SHP77 treated with DMSO at 0.1 percent for 48 hours (cell line): Measurements from ENCODE around the gene TMEFF2.
"Not testable (repeated sequence)": the region's sequence is repeated elsewhere in the genome, so short reads cannot be mapped to it uniquely, and the experiment has no call there.

ENCODE experiments used
- DNase-seq: peaks from one replicate; lab custom pipeline; 2025; lab: John Stamatoyannopoulos, UW

Gene TMEFF2

DNA sequence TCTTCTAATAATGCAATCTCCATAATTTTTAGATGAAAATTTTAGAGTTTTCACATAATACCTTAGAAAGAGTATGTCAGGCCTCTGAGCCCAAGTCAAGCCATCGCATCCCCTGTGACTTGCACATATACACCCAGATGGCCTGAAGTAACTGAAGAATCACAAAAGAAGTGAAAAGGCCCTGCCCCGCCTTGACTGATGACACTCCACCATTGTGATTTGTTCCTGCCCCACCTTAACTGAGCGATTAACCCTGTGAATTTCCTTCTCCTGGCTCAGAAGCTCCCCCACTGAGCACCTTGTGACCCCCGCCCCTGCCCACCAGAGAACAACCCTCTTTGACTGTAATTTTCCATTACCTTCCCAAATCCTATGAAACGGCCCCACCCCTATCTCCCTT lies 64.4 kb downstream of the TMEFF2 start:
- DNase-seq, result not testable (repeated sequence)

- no peak for DNase-seq
These were observed 66.1 kb downstream of the TMEFF2 start for GRCh38 chr2:192128655-192129054.

GRCh38 chr2:192127434-192127833 lies 67.3 kb downstream of the TMEFF2 start:
- no peak for DNase-seq

DNA sequence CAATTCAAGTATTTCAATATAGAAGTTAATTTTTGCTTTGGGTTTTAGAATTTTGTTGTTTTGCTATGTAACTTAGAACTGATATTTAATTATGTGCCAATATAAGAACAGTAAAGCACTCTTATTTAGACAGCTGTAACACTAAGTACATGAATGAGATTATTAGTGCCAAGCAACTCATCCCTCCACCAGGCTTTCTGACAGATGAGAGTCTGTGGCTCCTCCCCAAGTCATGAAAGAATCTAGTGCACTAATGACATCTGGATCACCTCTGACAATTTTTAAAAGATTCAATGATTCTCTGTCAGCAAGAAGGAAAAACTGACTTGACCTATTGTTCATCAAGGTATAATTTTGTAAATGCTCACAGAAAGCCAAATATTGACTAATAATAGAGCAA lies 67.8 kb downstream of the TMEFF2 start:
- no peak for DNase-seq

GRCh38 chr2:192126426-192126825 lies 68.3 kb downstream of the TMEFF2 start:
- DNase-seq, result no peak

DNA sequence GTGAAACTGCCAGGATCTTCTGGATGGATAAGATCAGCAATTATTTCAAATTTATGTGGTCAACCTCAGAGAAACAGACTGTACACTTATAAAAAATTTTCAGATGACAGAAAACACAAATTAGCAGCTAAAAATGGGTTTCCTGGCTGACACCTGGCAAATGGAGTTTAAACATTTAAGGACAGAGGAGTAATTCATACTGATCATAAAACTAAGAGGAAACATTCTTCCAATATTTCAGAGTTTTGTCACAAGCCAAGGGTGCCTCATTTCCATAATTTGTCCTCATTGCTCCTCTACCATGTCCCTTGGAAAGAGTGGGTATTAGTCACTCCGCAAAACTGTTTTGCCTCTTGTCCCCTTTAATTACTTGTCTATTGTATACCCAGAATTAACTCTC lies 70.2 kb downstream of the TMEFF2 start:
- no peak for DNase-seq

- DNase-seq, result no peak
These were observed 70.9 kb downstream of the TMEFF2 start for GRCh38 chr2:192123847-192124246.

DNA sequence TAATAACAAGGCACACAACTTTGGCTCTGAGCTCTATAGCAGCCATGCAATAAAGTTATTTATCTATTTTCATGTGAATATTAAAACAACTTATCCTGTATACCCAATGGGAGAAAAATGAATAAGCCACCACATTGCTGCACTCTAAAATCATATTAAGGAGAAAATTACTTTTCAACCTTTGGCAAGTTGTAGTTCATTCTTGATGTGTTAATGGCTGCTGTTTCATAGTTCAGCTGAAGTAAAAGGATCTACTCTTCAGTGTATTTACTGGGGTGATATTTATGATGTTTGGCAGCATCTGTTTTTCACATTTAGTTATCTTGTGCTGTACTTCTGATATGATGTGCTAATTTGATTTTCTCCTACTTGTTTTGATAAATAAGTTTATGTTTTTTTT lies 71.8 kb downstream of the TMEFF2 start:
- no peak for DNase-seq

- DNase-seq, result no peak
These were observed 72.6 kb downstream of the TMEFF2 start for GRCh38 chr2:192122141-192122540.

DNA sequence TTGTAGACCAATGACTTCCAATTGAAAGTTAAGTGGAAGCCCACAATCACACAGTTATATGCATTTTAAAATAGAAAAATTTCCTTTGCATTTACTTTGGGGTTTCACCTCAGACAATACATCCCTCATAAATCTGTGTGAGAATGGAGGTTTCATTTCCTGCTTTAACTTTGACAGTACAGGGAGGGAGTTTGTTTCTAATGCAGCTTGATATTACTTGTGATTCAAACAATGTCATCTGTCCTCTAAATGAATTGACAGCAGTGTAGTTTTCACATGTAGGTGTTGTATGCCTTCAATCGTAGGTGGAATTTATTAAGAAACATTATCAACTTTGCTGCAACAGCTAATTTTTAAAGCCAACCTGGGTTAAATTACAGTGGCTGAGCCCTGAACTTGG lies 75.2 kb downstream of the TMEFF2 start:
- DNase-seq, result no peak

DNA sequence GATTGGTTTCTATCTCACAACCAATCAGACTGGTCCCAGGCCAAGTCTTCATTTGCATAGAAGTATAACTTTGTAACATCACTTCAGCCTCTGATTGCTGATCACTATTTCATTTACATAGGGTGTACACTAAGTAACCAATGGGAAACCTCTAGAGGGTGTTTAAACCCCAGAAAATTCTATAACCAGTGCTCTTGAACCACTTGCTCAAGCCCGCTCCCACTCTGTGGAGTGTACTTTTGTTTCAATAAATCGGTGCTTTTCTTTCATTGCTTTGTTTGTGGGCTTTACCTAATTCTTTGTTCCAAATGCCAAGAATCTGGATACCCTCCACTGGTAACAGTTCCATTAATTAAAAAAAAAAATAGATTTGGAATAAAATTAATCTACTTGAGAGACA lies 77.0 kb downstream of the TMEFF2 start:
- no peak for DNase-seq

DNA sequence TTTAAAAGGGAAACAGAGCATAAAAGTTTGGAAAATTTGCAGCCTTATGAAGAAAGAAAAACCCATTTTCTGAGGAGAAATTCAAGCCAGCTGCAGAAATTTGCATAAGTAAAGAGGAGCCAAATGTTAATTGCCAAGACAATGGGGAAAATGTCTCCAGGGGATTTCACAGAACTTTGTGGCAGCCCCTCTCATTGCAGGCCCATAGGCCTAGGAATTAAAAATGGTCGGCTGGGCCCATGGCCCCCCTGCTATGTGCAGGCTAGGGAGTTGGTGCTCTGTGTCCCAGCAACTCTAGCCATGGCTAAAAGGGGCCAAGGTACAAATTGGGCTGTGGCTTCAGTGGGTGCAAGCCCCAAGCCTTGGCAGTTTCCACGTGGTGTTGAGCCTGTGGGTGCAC lies 83.2 kb downstream of the TMEFF2 start:
- not testable (repeated sequence) for DNase-seq

DNA sequence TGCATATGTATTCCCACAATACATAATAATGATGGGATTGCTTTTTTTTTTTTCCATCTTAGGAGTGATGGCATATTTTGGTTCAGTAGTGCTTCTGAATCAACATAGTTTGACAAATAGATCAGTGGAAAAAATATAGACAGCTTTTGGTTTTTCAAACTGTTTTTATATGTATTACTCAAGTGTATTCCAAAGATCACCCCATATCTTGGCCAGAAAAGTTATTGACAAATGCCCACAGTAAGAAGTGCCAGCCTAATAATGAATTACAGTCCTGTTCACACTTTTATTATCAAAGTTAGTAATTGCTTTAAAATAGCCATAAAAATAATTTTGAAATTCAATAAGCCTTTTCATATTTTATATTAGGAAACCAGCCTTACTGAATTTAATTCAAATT lies 95.0 kb downstream of the TMEFF2 start:
- DNase-seq, result no peak

DNA sequence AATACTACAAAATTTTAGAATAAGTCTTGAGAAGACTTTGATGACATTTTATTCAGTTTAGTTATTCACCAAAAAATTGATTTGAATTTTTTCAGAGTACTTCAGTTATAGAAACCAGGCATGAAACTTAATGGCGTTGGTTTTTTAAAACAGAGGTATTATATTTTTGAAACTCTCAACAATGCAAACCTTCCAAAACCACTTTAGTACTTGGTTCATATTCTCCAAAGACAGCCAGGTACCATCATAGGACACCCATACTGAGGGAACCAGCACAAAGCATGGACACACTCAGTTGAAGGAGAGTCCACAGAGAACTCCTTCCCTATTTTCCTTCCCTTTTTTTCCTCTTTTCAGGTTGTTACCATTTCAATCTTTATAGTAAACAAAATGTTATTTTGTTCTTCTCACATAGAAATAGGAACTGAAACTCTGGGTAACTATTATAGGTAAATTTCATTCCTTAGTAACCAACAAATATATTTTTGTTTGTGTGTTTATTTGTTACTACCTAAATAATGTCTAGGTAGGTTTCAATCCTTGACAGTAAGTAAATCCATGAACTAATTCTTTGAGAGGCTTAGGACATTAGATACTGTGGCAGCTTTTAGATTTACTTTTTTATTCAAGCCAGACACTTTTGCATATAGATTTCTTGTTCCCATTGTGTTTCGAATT lies 95.8 kb downstream of the TMEFF2 start:
- no peak for DNase-seq

DNA sequence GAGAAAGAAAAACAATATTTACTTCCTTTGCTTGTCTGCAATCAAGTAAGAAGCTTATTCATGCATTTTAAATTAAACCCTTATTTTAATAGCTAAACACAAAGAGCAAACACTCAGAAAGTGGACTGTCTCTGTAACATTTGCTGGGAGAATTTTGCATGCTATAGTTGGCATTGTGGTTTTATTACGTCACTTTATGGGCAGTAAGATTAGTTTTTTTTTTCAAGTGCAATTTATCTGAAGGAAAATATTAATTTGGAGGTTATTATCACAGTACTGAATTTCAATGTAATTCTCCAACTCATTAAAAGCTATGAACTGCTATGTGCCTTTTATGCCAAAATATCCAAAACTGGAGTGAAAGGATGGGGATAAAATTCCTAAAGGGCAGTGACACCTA lies 103.3 kb downstream of the TMEFF2 start:
- no peak for DNase-seq

GRCh38 chr2:192090911-192091310 lies 103.8 kb downstream of the TMEFF2 start:
- no peak for DNase-seq

GRCh38 chr2:192087398-192087958 lies 107.3 kb downstream of the TMEFF2 start:
- no peak for DNase-seq

GRCh38 chr2:192082121-192082520 lies 112.6 kb downstream of the TMEFF2 start:
- DNase-seq, result no peak

GRCh38 chr2:192080096-192080495 lies 114.6 kb downstream of the TMEFF2 start:
- not testable (repeated sequence) for DNase-seq

DNA sequence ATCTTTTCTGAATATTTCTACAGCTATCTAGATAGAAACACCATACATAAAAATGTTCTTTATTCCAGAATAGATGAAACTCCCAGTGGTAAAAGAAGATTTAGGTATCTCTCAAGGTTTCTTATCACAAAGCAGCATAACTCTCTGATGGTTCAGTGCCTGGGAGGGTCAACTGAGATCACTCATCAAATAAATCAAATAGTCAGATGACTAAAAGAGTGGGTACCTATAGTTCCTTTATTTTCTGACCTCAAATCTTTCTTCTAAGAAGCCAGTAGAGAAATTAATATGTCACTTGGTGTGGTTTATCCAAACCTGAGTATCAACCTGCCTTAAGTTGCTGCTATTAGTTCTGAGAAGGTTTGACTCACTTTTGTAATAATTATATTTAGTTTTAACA lies 120.9 kb downstream of the TMEFF2 start:
- DNase-seq, result no peak

DNA sequence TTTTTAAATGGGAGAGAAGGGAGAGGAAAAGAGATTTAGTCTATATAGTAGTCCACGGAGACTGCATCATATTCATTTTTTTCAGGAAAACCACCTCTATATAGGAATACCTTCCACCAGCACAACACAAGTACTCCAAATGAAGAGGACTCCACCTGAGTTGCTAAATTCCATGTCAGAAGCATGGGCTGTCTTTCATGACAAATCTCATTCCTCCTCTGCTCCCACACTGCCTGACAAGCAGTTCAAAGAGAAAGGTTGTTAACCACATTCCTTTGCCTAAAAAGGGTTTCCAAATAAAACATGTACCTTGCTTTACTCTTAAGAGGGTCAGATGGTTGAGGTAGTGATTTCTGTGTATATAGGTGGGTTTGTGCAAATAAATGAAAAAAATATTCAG lies 122.0 kb downstream of the TMEFF2 start:
- no peak for DNase-seq

DNA sequence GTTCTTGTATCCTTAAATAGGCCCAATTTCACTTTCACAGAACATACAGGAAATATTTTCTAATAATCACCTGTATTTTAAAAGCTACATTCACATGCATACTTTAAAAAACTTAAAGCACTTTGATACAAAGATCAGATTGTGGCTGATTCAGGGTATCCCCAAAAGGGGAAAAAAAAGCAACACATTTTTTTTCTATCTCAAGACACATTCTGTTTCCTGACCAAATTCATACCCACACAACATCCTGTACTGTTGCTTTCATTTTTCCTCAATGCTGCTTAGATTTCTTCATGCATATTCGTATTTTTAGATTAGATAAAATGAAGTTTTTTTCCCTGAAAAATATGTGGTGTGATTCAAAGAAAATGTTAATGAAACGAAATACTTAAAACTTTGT lies 122.5 kb downstream of the TMEFF2 start:
- DNase-seq, result no peak

- no peak for DNase-seq
These were observed 124.6 kb downstream of the TMEFF2 start for GRCh38 chr2:192070099-192070498.

- no peak for DNase-seq
These were observed 125.3 kb downstream of the TMEFF2 start for GRCh38 chr2:192069417-192069816.
